Panc1 (cell line): ENCODE data around the gene MEGF9. TPM values are rescaled to one million over a fixed set of nuclear protein-coding genes. Genes with fewer than 3 reads are reported as not detected.
"Not testable (repeated sequence)": the region's sequence is repeated elsewhere in the genome, so short reads cannot be mapped to it uniquely, and the experiment has no call there.

ENCODE experiments used
- ATAC-seq: fragments of 200-7000 bp; cut with Tn5 transposase; 2 replicates; pipeline ENCODE4 v1.9.1; 2020; ENCODE audit warnings: mild to moderate bottlenecking, moderate library complexity
- BruUV-seq: library from RNA; stranded (reverse); fragments of 400-500 nt; replicated peaks from 2 replicates; lab custom pipeline; 2021; lab: Mats Ljungman, UMichigan
- CTCF ChIA-PET: fragments of 300-600 bp; sonication (Branson Sonifier 250); formaldehyde crosslinking; loops from one replicate; lab custom pipeline; 2022; ENCODE audit warnings: antibody characterized with exemption; lab: Charles Lee
- POLR2A ChIA-PET: fragments of 300-600 bp; sonication (Branson Sonifier 250); formaldehyde crosslinking; loops from one replicate; lab custom pipeline; 2022; ENCODE audit warnings: antibody characterized with exemption; lab: Charles Lee
- DNase-seq: peaks from one replicate; pipeline ENCODE4 v3.0.0-alpha.2; 2010; ENCODE audit warnings: low read depth, low spot score
- H3K27ac ChIP-seq: 2 replicates; pipeline ENCODE4 v1.5.1; 2011; ENCODE audit warnings: mild to moderate bottlenecking, low read length, inconsistent platforms
- H3K27me3 ChIP-seq: fragments of 200-500 bp; sonication (Bioruptor generic); 2 replicates; pipeline ENCODE4 v1.6.0; 2014; ENCODE audit warnings: low read length, inconsistent platforms; ENCODE audit not compliant: control insufficient read depth, insufficient read depth
- H3K36me3 ChIP-seq: fragments of 200-500 bp; sonication (Bioruptor generic); 2 replicates; pipeline ENCODE4 v1.5.1; 2014; ENCODE audit warnings: inconsistent platforms, mild to moderate bottlenecking, low read length, moderate library complexity; ENCODE audit not compliant: control insufficient read depth, insufficient read depth
- H3K4me1 ChIP-seq: 2 replicates; pipeline ENCODE4 v1.5.1; 2011; ENCODE audit warnings: inconsistent platforms, mild to moderate bottlenecking, low read length, moderate library complexity; ENCODE audit not compliant: control insufficient read depth, insufficient read depth
- H3K4me3 ChIP-seq, 2 experiments: 2 replicates each; pipeline ENCODE4 v1.5.1; 2011 to 2012; ENCODE audit warnings: low read depth in 2 of 2, low read length in 2 of 2, mild to moderate bottlenecking in 2 of 2, inconsistent platforms in 1 of 2, moderate library complexity in 1 of 2
- H3K9me3 ChIP-seq: fragments of 200-500 bp; sonication (Bioruptor generic); 2 replicates; pipeline ENCODE4 v1.5.1; 2014; ENCODE audit warnings: low read depth, mild to moderate bottlenecking, inconsistent platforms, low read length, moderate library complexity; ENCODE audit not compliant: control insufficient read depth, insufficient read depth
- CTCF ChIP-seq: fragments of 450-650 bp; IDR thresholded peaks from 2 replicates; pipeline ENCODE4 v1.5.1; 2017; ENCODE audit warnings: mild to moderate bottlenecking
- POLR2AphosphoS5 ChIP-seq: IDR thresholded peaks from 2 replicates; pipeline ENCODE4 v1.6.1; 2012; ENCODE audit warnings: mild to moderate bottlenecking, low read depth, low read length, moderate library complexity
- SIN3A ChIP-seq: IDR thresholded peaks from 2 replicates; pipeline ENCODE4 v1.6.1; 2012; ENCODE audit warnings: low read depth, mild to moderate bottlenecking, low read length, moderate library complexity, borderline replicate concordance; ENCODE audit not compliant: insufficient read depth
- TCF7L2 ChIP-seq: IDR thresholded peaks from 2 replicates; pipeline ENCODE4 v1.6.1; 2011; ENCODE audit warnings: mild to moderate bottlenecking, low read depth, low read length, inconsistent platforms
- in situ Hi-C: cut with HindIII; loops from 2 replicates; pipeline ENCODE4 v1.10.0; 2016; ENCODE audit warnings: low sequenced_read_pairs, low pct_unique_long_range_greater_than_20kb
- intact Hi-C: fragments of 100-400 bp; cut with micrococcal nuclease; formaldehyde crosslinking; loops from one replicate; pipeline ENCODE4 v1.10.0; 2022; ENCODE audit not compliant: unreplicated experiment
- total RNA-seq: library from RNA; stranded (reverse); gene quantifications from one replicate; pipeline ENCODE4 v1.2.1, GENCODE V29; 2021; ENCODE audit not compliant: unreplicated experiment
- TF ChIP-seq, protein P1 (sequence below), 2 experiments: IDR thresholded peaks; 2 replicates each; pipeline ENCODE4 v1.6.1; 2011 to 2012; ENCODE audit warnings: low read depth in 2 of 2, control low read depth in 1 of 2, low read length in 1 of 2, mild to moderate bottlenecking in 1 of 2, moderate library complexity in 1 of 2; ENCODE audit not compliant: insufficient read depth in 1 of 2

MEGF9 gene
- total RNA-seq, 1 experiment from 2014 or later, result 6.3 TPM

- intact Hi-C loops (no loop called here), in situ Hi-C loops (no loop called here)
- no peak for TF ChIP-seq TCF7L2
- TF ChIP-seq, protein P1, sequence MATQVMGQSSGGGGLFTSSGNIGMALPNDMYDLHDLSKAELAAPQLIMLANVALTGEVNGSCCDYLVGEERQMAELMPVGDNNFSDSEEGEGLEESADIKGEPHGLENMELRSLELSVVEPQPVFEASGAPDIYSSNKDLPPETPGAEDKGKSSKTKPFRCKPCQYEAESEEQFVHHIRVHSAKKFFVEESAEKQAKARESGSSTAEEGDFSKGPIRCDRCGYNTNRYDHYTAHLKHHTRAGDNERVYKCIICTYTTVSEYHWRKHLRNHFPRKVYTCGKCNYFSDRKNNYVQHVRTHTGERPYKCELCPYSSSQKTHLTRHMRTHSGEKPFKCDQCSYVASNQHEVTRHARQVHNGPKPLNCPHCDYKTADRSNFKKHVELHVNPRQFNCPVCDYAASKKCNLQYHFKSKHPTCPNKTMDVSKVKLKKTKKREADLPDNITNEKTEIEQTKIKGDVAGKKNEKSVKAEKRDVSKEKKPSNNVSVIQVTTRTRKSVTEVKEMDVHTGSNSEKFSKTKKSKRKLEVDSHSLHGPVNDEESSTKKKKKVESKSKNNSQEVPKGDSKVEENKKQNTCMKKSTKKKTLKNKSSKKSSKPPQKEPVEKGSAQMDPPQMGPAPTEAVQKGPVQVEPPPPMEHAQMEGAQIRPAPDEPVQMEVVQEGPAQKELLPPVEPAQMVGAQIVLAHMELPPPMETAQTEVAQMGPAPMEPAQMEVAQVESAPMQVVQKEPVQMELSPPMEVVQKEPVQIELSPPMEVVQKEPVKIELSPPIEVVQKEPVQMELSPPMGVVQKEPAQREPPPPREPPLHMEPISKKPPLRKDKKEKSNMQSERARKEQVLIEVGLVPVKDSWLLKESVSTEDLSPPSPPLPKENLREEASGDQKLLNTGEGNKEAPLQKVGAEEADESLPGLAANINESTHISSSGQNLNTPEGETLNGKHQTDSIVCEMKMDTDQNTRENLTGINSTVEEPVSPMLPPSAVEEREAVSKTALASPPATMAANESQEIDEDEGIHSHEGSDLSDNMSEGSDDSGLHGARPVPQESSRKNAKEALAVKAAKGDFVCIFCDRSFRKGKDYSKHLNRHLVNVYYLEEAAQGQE (IDR thresholded peaks at IDR 0.05; ENCODE audit: insufficient read depth in 1 of 2, low read depth in 2 of 2, low read length in 1 of 2), result no peak
- TF ChIP-seq CTCF, result no peak
- TF ChIP-seq POLR2AphosphoS5, result no peak
- TF ChIP-seq SIN3A, result no peak
- ATAC-seq (no peak), DNase-seq (no peak)
- Histone ChIP-seq H3K27ac (no peak overlapping the region), H3K36me3 (no peaks in the 10 kb centered on the region), H3K9me3 (no peaks in the 10 kb centered on the region), H3K4me3 (no peak overlapping the region), H3K4me1 (no peaks in the 10 kb centered on the region), H3K27me3 (no peaks in the 10 kb centered on the region)
- ChIA-PET CTCF (no interaction called here), POLR2A (no interaction called here)
- no TSS peak for BruUV-seq
Observed at GRCh38 chr9:120643061-120643460, 71.2 kb downstream of the MEGF9 start.

DNA sequence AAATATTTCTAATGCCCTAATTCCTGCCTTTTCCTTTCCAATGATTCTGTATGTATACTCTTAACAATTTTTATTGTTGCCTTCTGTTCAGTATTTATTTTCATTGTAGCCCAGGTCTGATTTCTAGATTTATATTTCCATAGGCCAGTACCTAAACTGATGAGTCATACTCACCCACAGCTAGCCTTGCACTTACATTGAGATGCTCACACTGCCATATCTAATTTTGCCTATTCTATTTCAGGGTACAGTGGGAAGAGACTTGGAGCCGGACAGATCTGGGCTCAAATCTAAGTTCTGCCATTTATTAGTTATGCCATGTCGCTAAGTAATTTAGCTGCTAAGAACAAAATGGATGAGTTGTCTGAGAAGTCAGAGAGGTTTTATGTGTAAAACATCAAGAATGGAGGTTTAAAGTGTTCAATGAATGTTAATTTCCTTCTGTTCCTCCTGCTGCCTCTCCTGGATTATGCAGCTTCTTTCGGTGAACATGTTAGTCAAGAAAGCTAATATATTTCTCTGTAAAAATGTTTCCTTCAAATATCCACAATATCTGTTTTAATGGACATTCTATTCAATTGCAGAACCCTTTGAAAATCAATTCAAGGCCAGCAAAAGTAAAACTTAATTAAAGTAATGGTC, 72.0 kb downstream of the MEGF9 start:
- Histone ChIP-seq H3K9me3 (no peaks in the 10 kb centered on the region), H3K4me3 (no peak overlapping the region), H3K36me3 (no peaks in the 10 kb centered on the region), H3K4me1 (no peaks in the 10 kb centered on the region), H3K27ac (no peak overlapping the region), H3K27me3 (no peaks in the 10 kb centered on the region)
- in situ Hi-C loops (no loop called here), intact Hi-C loops (no loop called here)
- TF ChIP-seq POLR2AphosphoS5 (no peak), TCF7L2 (no peak), CTCF (no peak), SIN3A (no peak)
- TF ChIP-seq, protein P1 (IDR thresholded peaks at IDR 0.05; ENCODE audit: insufficient read depth in 1 of 2, low read depth in 2 of 2, low read length in 1 of 2), result no peak
- CTCF ChIA-PET, result no interaction called here
- POLR2A ChIA-PET, result no interaction called here
- BruUV-seq, result no TSS peak
- ATAC-seq, result no peak
- DNase-seq, result no peak

DNA sequence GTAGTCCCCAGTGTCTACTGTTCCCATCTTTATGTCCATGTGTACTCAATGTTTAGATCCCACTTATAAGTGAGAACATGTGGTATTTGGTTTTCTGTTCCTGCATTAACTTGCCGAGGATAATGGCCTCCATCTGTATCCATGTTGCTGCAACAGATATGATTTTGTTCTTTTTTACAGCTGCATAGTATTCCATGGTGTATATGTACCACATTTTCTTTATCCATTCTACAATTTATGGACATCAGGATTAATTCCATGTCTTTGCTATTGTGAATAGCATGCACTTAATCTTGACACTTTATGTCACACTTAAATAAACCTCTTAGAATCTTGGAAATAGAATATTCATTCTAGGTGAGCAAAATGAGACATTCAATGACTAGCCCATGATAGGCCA, 73.4 kb downstream of the MEGF9 start:
- POLR2A ChIA-PET, H3K4me3 ChIP-seq, DNase-seq, BruUV-seq, CTCF ChIA-PET, ATAC-seq, in situ Hi-C loops, intact Hi-C loops, H3K27me3 ChIP-seq, H3K27ac ChIP-seq, H3K9me3 ChIP-seq, H3K4me1 ChIP-seq, H3K36me3 ChIP-seq: not testable (repeated sequence)
